ENCODE results near the gene CRK.

CRK gene

GRCh38 chr17:1455797-1456599 lies at the start of gene CRK:
CRK (minus strand) TSS chr17:1456232; CDS start chr17:1456117, 115 bp downstream.
- peak; percentile 97 for DNase-seq (ENCODE audit: low spot score)

- no peak for DNase-seq (ENCODE audit: low spot score)
Observed at GRCh38 chr17:1505586-1505985, 49.6 kb upstream of the CRK start.

GRCh38 chr17:1504866-1505265 lies 48.8 kb upstream of the CRK start:
- no peak for DNase-seq (ENCODE audit: low spot score)

GRCh38 chr17:1503699-1504098 lies 47.7 kb upstream of the CRK start:
- no peak for DNase-seq (ENCODE audit: low spot score)

- DNase-seq (ENCODE audit: low spot score), result no peak
Observed at GRCh38 chr17:1498869-1499268, 42.8 kb upstream of the CRK start.

GRCh38 chr17:1498233-1498632 lies 42.2 kb upstream of the CRK start:
- DNase-seq (ENCODE audit: low spot score), result no peak

- DNase-seq (ENCODE audit: low spot score), result no peak
Observed at GRCh38 chr17:1497831-1498230, 41.8 kb upstream of the CRK start.

- DNase-seq (ENCODE audit: low spot score), result no peak
Observed at GRCh38 chr17:1496869-1497268, 40.8 kb upstream of the CRK start.

GRCh38 chr17:1495265-1495989 lies 39.4 kb upstream of the CRK start:
- no peak for DNase-seq (ENCODE audit: low spot score)

- no peak for DNase-seq (ENCODE audit: low spot score)
Observed at GRCh38 chr17:1494736-1495253, 38.8 kb upstream of the CRK start.

- DNase-seq (ENCODE audit: low spot score), result no peak
Observed at GRCh38 chr17:1494203-1494602, 38.2 kb upstream of the CRK start.

- DNase-seq (ENCODE audit: low spot score), result no peak
Observed at GRCh38 chr17:1493291-1493980, 37.4 kb upstream of the CRK start.

- no peak for DNase-seq (ENCODE audit: low spot score)
Observed at GRCh38 chr17:1492249-1493206, 36.5 kb upstream of the CRK start, which contains the start of gene MYO1C. MYO1C (minus strand) TSS chr17:1492686; CDS start chr17:1492487, 199 bp downstream.

- DNase-seq (ENCODE audit: low spot score), result no peak
Observed at GRCh38 chr17:1491443-1492248, 35.6 kb upstream of the CRK start.

- DNase-seq (ENCODE audit: low spot score), result no peak
Observed at GRCh38 chr17:1490643-1491442, 34.8 kb upstream of the CRK start.

- DNase-seq (ENCODE audit: low spot score), result no peak
Observed at GRCh38 chr17:1488826-1489270, 32.8 kb upstream of the CRK start.

GRCh38 chr17:1487939-1488825 lies 32.1 kb upstream of the CRK start:
- DNase-seq (ENCODE audit: low spot score), result peak; percentile 53
